Measurements from ENCODE around the gene TBC1D1.

Gene TBC1D1

GRCh38 chr4:37890801-37891259 lies at the start of gene TBC1D1:
Gene TBC1D1, plus strand, starts transcription at chr4:37891084. Its CDS starts 11,012 bp downstream, at chr4:37902096.
- no peak for DNase-seq (ENCODE audit: low read depth in 2 of 2)

DNA sequence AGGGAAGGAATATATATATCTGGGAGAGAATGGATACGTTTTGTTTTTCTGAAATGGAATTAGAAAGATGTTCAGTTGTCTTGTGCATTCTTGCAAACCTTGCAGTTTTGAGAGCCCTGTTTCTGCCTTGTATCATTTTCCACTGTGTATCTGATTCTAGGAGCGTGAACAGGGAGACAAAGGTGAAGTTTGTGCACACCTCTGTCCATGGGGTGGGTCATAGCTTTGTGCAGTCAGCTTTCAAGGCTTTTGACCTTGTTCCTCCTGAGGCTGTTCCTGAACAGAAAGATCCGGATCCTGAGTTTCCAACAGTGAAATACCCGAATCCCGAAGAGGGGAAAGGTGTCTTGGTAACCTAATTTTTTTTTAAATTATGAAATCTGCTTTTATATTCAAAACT lies 46.7 kb upstream of the TBC1D1 start:
- DNase-seq (ENCODE audit: low read depth in 2 of 2) = no peak

DNA sequence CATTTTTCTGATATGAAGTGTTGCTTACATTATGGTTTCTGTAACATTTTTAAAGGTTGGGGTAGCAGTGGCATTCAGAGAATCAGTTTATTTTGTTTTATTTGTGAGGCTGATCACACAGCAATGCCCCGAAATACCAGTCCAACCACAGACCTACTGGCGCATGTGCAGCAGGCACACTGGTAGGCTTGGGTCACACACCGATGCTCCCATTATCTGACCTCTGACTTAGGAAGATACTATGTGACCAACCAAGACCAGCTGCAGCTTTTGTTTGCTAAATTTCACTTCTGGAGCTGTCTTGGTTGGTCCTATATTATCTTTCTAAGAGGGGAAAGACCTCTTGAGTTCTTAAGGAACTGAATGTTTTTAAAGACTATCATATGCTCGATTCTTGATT lies 45.7 kb upstream of the TBC1D1 start:
- DNase-seq (ENCODE audit: low read depth in 2 of 2) = no peak

DNA sequence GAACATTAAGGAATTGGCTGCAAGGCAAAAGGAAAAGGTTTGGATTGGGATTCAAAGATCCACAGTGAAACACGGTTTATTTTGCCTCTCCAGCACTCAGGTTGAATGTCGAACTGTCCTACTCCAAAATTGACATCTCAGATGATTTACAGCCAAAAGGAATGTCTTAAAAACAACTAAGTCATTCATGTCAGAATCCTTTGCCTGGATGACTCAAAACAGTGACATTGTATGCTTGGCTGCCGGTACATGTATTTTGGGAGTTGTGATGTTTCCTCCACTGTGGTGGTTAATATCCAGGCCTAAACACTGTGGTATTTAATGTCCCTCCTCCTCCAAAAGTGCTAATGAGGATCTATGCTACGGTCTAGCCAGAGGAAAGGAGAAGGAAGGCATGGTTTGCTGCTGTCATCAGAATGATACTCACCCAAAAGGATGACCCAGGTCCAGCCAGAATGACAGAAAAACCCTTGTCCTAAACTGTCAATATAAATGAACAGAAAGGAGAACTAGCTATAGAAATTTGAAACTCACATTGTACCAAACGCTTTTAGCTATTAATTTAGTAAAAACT lies 43.5 kb upstream of the TBC1D1 start:
- DNase-seq (ENCODE audit: low read depth in 2 of 2) = no peak

- no peak for DNase-seq (ENCODE audit: low read depth in 2 of 2)
Observed at GRCh38 chr4:37852376-37852775, 38.5 kb upstream of the TBC1D1 start.

GRCh38 chr4:37858112-37858511 lies 32.8 kb upstream of the TBC1D1 start:
- DNase-seq (ENCODE audit: low read depth in 2 of 2) = no peak

- DNase-seq (ENCODE audit: low read depth in 2 of 2) = no peak
Observed at GRCh38 chr4:37858872-37859271, 32.0 kb upstream of the TBC1D1 start.

DNA sequence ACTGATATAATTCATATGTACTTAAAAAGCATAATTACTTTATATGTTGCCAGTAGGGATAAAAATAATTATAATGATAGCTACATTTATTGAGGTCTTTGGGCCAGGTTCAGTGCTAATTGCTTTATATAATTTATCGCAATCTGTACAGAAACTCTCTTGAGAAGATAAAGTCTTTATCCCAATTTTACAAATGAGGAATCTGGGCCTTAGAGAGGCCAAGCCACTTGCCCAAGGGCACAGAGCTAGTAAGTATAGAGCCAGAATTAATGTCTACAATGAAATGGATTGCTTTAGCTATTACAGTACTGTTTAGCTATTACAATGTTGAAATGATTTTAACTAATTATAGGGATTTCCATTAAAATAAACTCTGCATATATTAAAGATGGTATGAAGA lies 30.6 kb upstream of the TBC1D1 start:
- no peak for DNase-seq (ENCODE audit: low read depth in 2 of 2)

- DNase-seq (ENCODE audit: low read depth in 2 of 2) = no peak
Observed at GRCh38 chr4:37862961-37863360, 27.9 kb upstream of the TBC1D1 start.

DNA sequence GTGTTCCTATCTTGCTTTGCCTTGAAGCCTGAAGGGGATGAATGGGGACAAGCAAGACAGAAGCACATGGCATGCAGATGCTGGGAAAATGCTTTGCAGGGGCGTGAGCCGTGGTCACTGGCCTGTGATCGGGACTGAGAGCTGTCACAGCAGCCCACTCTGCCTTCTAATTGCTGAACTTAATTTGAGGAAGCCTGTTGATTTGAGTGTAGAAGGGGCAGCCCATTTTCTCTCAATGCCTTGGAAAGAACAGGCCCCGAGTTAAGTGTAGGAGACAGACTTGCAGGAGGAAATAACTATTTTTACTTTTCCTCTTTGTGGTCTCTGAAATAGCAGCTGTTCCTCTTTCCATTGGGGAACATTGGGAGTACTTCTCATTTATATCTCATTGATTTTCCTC lies 26.1 kb upstream of the TBC1D1 start:
- DNase-seq (ENCODE audit: low read depth in 2 of 2) = no peak

DNA sequence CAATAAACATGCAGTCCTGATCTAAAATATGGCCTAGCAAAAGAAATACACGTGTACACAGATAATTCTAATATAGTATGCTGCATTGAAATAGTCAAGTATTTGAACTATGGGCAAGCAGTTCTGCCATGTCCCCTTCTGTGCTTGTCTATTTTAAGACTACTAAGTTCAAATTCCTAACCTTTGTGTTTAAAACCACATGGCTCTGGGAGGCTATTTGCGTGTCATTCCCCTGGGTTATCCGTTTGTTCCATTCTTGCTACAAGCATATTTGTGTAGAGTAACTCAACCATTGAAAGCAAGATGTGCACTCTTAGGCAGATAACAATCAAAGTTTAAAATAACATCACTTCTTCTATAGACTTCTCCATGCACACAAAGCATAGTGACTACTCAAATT lies 25.4 kb upstream of the TBC1D1 start:
- DNase-seq (ENCODE audit: low read depth in 2 of 2) = no peak

- no peak for DNase-seq (ENCODE audit: low read depth in 2 of 2)
Observed at GRCh38 chr4:37867102-37867501, 23.8 kb upstream of the TBC1D1 start.

DNA sequence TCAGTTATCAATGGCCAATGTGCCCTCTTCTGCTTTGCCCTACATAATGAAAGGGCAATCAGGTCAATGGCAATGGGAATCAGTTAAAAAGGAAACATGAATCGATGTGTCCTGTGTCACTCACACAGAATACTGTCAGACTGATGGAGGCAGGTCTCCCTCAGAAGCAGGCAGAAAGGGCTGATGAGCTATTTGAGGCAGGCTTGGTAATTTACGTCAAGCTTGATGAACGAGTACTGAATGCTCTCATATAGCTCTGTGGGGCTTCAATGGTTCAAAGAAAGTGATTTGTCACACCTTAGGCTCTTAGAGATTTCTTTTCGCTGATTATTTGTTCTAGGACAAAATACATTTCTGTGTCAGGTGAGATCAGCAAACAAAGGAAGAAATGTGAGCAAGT lies 22.6 kb upstream of the TBC1D1 start:
- no peak for DNase-seq (ENCODE audit: low read depth in 2 of 2)

DNA sequence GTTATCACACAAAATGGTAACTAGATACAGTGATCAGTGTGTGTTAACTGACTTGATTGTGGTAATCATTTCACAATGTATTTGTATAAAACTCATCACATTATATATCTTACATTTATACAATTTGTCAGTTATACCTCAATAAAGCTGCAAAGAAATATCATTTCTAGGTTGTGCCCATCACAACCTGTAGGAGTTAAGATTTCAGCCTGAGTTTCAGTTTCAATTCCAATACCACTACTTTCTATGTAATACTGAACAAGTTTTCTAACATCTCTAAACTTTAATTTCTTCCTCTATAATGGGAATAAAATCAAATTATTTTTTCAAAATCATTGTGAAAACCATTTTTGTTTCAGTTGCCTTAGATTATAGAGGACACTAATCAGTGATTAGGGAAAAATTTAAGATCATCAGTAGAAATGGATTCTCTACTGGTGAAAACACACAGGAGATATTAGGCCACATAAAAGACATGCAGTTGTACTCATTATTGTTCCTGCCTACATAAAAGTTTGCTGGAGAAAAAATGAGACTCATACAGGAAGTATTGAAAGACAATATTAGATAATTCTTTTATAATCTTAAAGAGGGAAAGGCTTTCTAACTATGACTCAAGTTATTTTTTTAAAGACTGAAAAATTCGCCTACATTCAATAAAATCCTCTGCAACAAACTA lies 18.4 kb upstream of the TBC1D1 start:
- no peak for DNase-seq (ENCODE audit: low read depth in 2 of 2)

GRCh38 chr4:37873386-37873785 lies 17.5 kb upstream of the TBC1D1 start:
- DNase-seq (ENCODE audit: low read depth in 2 of 2) = peak; percentile 6 to 9

GRCh38 chr4:37876156-37876555 lies 14.7 kb upstream of the TBC1D1 start:
- peak in 1 of 2 experiments; percentile 1 for DNase-seq (ENCODE audit: low read depth in 2 of 2)

DNA sequence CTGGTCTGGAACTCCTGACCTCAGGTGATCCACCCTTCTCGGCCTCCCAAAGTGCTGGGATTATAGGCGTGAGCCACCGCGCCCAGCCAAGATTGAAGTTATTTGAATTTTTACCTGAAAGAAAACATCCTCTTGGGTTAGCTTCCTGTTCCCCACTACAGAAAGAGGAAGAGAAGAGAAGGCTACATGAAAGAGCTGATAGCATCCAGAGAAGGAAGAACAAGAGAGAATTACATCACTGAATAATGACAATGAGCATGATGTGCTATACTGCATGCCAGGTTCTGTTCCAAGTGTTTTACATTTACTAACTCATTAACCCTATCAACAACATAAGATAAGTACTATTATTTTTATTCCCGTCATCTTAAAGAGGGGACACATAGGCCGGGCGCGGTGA lies 11.5 kb upstream of the TBC1D1 start:
- no peak for DNase-seq (ENCODE audit: low read depth in 2 of 2)

GRCh38 chr4:37881811-37882210 lies 9.1 kb upstream of the TBC1D1 start:
- DNase-seq (ENCODE audit: low read depth in 2 of 2) = no peak

GRCh38 chr4:37882665-37883296 lies 8.1 kb upstream of the TBC1D1 start:
- no peak for DNase-seq (ENCODE audit: low read depth in 2 of 2)

GRCh38 chr4:37884855-37885487 lies 5.9 kb upstream of the TBC1D1 start:
- DNase-seq (ENCODE audit: low read depth in 2 of 2) = no peak

GRCh38 chr4:37885496-37885895 lies 5.4 kb upstream of the TBC1D1 start:
- DNase-seq (ENCODE audit: low read depth in 2 of 2) = no peak

DNA sequence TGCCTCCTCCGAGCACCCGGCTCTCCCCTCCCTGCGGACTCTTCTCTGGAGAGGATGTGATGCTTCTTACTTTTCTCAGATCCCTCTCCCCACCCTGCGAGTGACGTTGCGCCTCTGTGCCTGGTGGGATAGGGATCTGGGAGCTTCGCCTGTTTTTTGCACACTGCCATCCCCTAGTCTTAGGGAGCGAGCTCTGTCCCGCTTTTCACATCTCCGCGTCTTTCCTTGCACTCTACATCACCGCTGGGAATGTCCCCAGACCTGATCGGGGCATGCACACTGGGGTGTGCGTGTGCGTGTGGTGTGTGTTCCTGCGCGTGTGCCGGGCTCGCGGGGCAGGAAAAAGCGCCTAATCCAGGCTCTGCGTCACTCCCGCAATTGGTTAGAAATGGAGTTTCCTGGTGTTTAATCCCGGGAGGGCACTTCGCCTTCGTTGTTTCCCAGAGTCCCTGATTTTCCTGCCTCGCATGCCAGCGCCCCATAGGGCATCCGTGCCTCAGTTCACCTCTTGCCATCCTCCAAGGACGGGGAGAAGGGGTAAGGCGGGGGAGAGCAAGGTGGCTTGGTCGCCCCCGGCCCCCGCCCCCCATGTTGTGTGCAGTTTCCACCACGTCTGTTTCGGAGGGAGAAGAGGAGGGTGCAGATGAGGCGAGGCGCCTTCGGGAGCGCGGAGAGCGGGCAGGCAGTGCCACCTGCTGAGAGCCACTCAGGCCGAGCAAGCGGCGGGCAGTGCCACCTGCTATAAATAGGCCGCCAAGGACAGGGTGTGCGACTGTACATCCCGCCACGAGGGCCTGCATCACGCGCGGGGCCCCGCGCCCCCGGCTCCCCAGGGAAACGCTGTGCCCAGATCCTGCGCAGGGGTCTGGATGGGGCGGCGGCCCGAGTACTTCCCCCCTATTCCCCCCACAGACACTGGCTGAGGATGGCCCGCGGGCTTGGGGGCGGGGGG lies 759 bp upstream of the TBC1D1 start:
- DNase-seq (ENCODE audit: low read depth in 2 of 2) = no peak

All from fibroblast of skin of left quadriceps (primary cell).